ENCODE results near the gene TMED9. TPM values are rescaled to one million over a fixed set of nuclear protein-coding genes. Genes with fewer than 3 reads are reported as not detected.
A peak's percentile ranks its signal among the peaks of the same experiment; 100 is the strongest.

The TMED9 gene
- total and polyA plus RNA-seq, 11 donors: 46.2 to 321 (median 77.0) TPM

GRCh38 chr5:177599731-177600507 lies 7.9 kb downstream of the TMED9 start, which contains the start of gene B4GALT7:
Gene B4GALT7, plus strand, starts transcription at chr5:177600132. Its CDS starts 79 bp downstream, at chr5:177600211.
- intact Hi-C loops (cut with DNase I): loop anchor here in 5 of 10 donors (10.0 kb wide), 5 partner anchors 55 to 465 kb away; partner anchors contain the start of genes DDX41 (in 2 of the 5), F12 (in 1 of the 5) and PFN3 (in 1 of the 5)
- no peak for TF ChIP-seq CTCF (IDR thresholded peaks at IDR 0.05)
- TF ChIP-seq POLR2A (IDR thresholded peaks at IDR 0.05): peak; percentile 57 to 88
- H3K4me3 ChIP-seq: peak within 1 kb of the TSS; percentile 83 to 100 (median 90)
- H3K9me3 ChIP-seq: no peaks in the 10 kb centered on the region
- peak; percentile 88 to 94 (median 88) for DNase-seq
- peak within 1 kb of the TSS; percentile 58 to 93 (median 88) for H3K27ac ChIP-seq
- peaks cover 3 to 21% (median 18%) of the 10 kb centered on the region in 9 donors for H3K36me3 ChIP-seq
- H3K27me3 ChIP-seq: no peaks in the 10 kb centered on the region
- 0 to 2% (median 1%) methylated on average over 35 to 86 of the region's 86 CpGs for WGBS, 4 donors
- peaks cover 3 to 28% (median 13%) of the 10 kb centered on the region in 12 donors for H3K4me1 ChIP-seq
- ATAC-seq: peak; percentile 78 to 97 (median 94)

- TF ChIP-seq POLR2A (IDR thresholded peaks at IDR 0.05): no peak
- H3K9me3 ChIP-seq: no peaks in the 10 kb centered on the region
- ATAC-seq (no peak), DNase-seq (no peak)
- 4 to 6% (median 5%) methylated on average over 16 of the region's 16 CpGs for WGBS, 4 donors
- intact Hi-C loops (cut with DNase I): loop anchor here in 3 of 10 donors (10.0 kb wide), 2 partner anchors 196 to 464 kb away; partner anchors contain the start of genes F12 (in 1 of the 3) and PFN3 (in 1 of the 3)
- peak overlapping the region; percentile 83 to 100 (median 90) for H3K4me3 ChIP-seq
- peaks cover 0 to 18% (median 12%) of the 10 kb centered on the region in 9 donors for H3K36me3 ChIP-seq
- peak overlapping the region in 11 of 12 donors; percentile 84 to 93 (median 89) for H3K27ac ChIP-seq
- no peaks in the 10 kb centered on the region for H3K27me3 ChIP-seq
- H3K4me1 ChIP-seq: peaks cover 3 to 28% (median 13%) of the 10 kb centered on the region in 12 donors
Measured at GRCh38 chr5:177600508-177601018, 8.6 kb downstream of the TMED9 start.

- intact Hi-C loops (cut with DNase I): loop anchor here in 3 of 10 donors (10.0 kb wide), 2 partner anchors 196 to 464 kb away; partner anchors contain the start of genes F12 (in 1 of the 3) and PFN3 (in 1 of the 3)
- 92 to 95% (median 93%) methylated on average over 11 of the region's 11 CpGs for WGBS, 4 donors
- Histone ChIP-seq H3K9me3 (no peaks in the 10 kb centered on the region), H3K4me3 (peak overlapping the region in 8 of 12 donors; percentile 83 to 100 (median 93)), H3K36me3 (peaks cover 0 to 17% (median 10%) of the 10 kb centered on the region in 9 donors), H3K27me3 (no peaks in the 10 kb centered on the region), H3K4me1 (peaks cover 3 to 28% (median 13%) of the 10 kb centered on the region in 12 donors), H3K27ac (no peak overlapping the region)
- DNase-seq (no peak), ATAC-seq (no peak)
- TF ChIP-seq POLR2A (IDR thresholded peaks at IDR 0.05): no peak
- TF ChIP-seq CTCF (IDR thresholded peaks at IDR 0.05): no peak
Measured at GRCh38 chr5:177601126-177601525, 9.1 kb downstream of the TMED9 start.

- DNase-seq (no peak), ATAC-seq (no peak)
- peak in 1 of 12 donors; percentile 7 for TF ChIP-seq CTCF (IDR thresholded peaks at IDR 0.05)
- no peak for TF ChIP-seq POLR2A (IDR thresholded peaks at IDR 0.05)
- H3K9me3 ChIP-seq: no peaks in the 10 kb centered on the region
- H3K4me3 ChIP-seq: peak overlapping the region in 2 of 12 donors; percentile 96 to 100
- H3K27ac ChIP-seq: no peak overlapping the region
- intact Hi-C loops (cut with DNase I): loop anchor here in 3 of 10 donors (10.0 kb wide), 2 partner anchors 197 to 463 kb away; partner anchors contain the start of genes F12 (in 1 of the 3) and PFN3 (in 1 of the 3)
- WGBS, 4 donors: 88 to 91% (median 89%) methylated on average over 13 of the region's 13 CpGs
- H3K36me3 ChIP-seq: peaks cover 0 to 12% (median 4%) of the 10 kb centered on the region in 9 donors
- no peaks in the 10 kb centered on the region for H3K27me3 ChIP-seq
- peaks cover 3 to 28% (median 13%) of the 10 kb centered on the region in 12 donors for H3K4me1 ChIP-seq
Measured at GRCh38 chr5:177601577-177602457, 9.8 kb downstream of the TMED9 start.

All from heart left ventricle (tissue), 16 donors.